HepG2 (cell line): ENCODE results near the gene IKZF2. TPM values are rescaled to one million over a fixed set of nuclear protein-coding genes. Genes with fewer than 3 reads are reported as not detected.

ENCODE experiments used
- ARID5B ChIP-seq: IDR thresholded peaks from 2 replicates; pipeline ENCODE4 v1.4.0; 2020; ENCODE audit warnings: mild to moderate bottlenecking, missing genetic modification reagents
- HOXA5 ChIP-seq: sonication (generic); formaldehyde crosslinking; IDR thresholded peaks from 2 replicates; pipeline ENCODE4 v1.4.0; 2020; ENCODE audit warnings: missing genetic modification reagents
- ZNF383 ChIP-seq: sonication (generic); formaldehyde crosslinking; IDR thresholded peaks from 2 replicates; pipeline ENCODE4 v1.4.0; 2020; ENCODE audit warnings: missing genetic modification reagents, mild to moderate bottlenecking, borderline replicate concordance
- polyA plus RNA-seq, 8 experiments: library from polyadenylated mRNA; depleted of rRNA in 3 of 8; stranded (reverse) in 7 of 8; unstranded in 1 of 8; fragments of >200 nt; fragmentation: Illumina TruSeq in 4 of 8; extraction: Trizol in 4 of 8; gene quantifications; 2 replicates each; pipeline versions ENCODE4 v1.2.1 to v1.2.3, GENCODE V29; 2011 to 2016; ENCODE audit warnings: low read depth in 4 of 8, missing spikeins in 1 of 8, mixed read lengths in 1 of 8; ENCODE audit not compliant: insufficient read depth in 1 of 8
- total RNA-seq, 5 experiments: library from RNA; depleted of rRNA; stranded (reverse); fragments of >200 nt; fragmentation: Illumina TruSeq; extraction: Trizol; gene quantifications; 2 replicates each; pipeline ENCODE4 v1.2.3, GENCODE V29; 2016; ENCODE audit warnings: low read depth in 1 of 5

The IKZF2 gene
- total and polyA plus RNA-seq, 2 of the 13 experiments (the other 11 are each of a cell fraction or from before 2014, with no cell fraction given): 0.18 to 0.86 TPM

GRCh38 chr2:212949786-212950185 is 201.6 kb downstream of the IKZF2 start (continued):
- no peak for TF ChIP-seq ARID5B (CRISPR knock-in tag)
- no peak for TF ChIP-seq HOXA5 (CRISPR knock-in tag)
- TF ChIP-seq ZNF383 (CRISPR knock-in tag): no peak

Other genes with a start within 250 kb of the IKZF2 start
- gene SPAG16, start 132.9 kb upstream of the IKZF2 start, total RNA-seq (2016; rRNA removed; fragmentation: Illumina TruSeq; extraction: Trizol): 22.3 and 26.5 TPM in 2 replicates
- gene SPAG16, start 132.9 kb upstream of the IKZF2 start, polyA plus RNA-seq (2011; rRNA removed): 7.6 and 9.6 TPM in 2 replicates